Neutrophil (primary cell): Measurements from ENCODE around the gene ARRDC2.

Experiments used
- H3K27ac ChIP-seq: fragments of 200-600 bp; sonication (generic); 2 replicates; pipeline ENCODE4 v1.5.1; 2016; ENCODE audit warnings: mild to moderate bottlenecking, moderate library complexity
- H3K27me3 ChIP-seq: fragments of 200-600 bp; sonication (generic); 2 replicates; pipeline ENCODE4 v1.6.0; 2016; ENCODE audit warnings: mild to moderate bottlenecking
- H3K36me3 ChIP-seq: fragments of 200-600 bp; sonication (generic); 2 replicates; pipeline ENCODE4 v1.5.1; 2017
- H3K4me1 ChIP-seq, 2 experiments: fragments of 200-600 bp in 1 of 2; sonication (generic) in 1 of 2; 1 replicate in 1 of 2; 2 replicates in 1 of 2; pipeline versions ENCODE4 v1.5.1 to v1.6.1; 2013 to 2016; ENCODE audit warnings: low read depth in 1 of 2, low read length in 1 of 2, mild to moderate bottlenecking in 1 of 2, moderate library complexity in 1 of 2; ENCODE audit not compliant: control insufficient read depth in 1 of 2, insufficient read depth in 1 of 2
- H3K4me3 ChIP-seq, 2 experiments: fragments of 200-600 bp in 1 of 2; sonication (generic) in 1 of 2; 1 replicate in 1 of 2; 2 replicates in 1 of 2; pipeline ENCODE4 v1.5.1; 2013 to 2016; ENCODE audit warnings: low read depth in 1 of 2, low read length in 1 of 2, mild to moderate bottlenecking in 1 of 2, moderate library complexity in 1 of 2
- H3K9me3 ChIP-seq: fragments of 200-600 bp; sonication (generic); 2 replicates; pipeline ENCODE4 v1.5.1; 2016
- CTCF ChIP-seq: fragments of 200-600 bp; sonication (generic); IDR thresholded peaks from 2 replicates; pipeline ENCODE4 v1.5.1; 2016; ENCODE audit warnings: antibody characterized with exemption

The ARRDC2 gene

DNA sequence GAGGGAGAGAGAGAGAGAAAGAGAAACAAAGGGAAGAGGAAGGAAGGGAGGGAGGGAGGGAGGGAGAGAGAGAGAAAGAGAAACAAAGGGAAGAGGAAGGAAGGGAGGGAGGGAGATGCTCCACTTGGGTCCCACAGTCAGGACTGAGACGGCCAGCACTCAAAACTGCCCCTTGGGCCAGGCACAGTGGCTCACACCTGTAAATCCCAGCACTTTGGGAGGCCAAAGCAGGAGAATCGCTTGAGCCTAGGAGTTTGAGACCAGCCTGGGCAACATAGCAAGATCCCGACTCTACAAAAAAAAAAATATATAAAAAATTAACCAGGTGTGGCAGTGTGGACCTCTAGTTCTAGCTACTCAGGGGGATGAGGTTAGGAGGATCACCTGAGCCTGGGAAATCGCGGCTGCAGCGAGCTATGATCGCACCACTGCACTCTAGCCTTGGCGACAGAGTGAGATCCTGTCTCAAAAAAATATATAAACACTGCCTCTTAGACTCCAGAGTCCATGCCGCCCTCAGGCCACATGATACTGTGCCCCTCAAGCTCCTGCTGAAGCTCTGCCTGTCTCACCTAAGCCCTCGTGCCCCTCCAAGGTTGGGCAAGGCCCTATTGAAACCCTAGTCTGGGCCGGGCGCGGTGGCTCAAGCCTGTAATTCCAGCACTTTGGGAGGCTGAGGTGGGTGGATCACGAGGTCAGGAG is 8.4 kb downstream of the ARRDC2 start:
- TF ChIP-seq CTCF = no peak
- H3K4me3 ChIP-seq = no peak overlapping the region
- no peaks in the 10 kb centered on the region for H3K9me3 ChIP-seq
- peaks cover 36% of the 10 kb centered on the region for H3K36me3 ChIP-seq
- H3K27ac ChIP-seq = peak overlapping the region; percentile 47
- H3K4me1 ChIP-seq = peaks cover 8 to 16% of the 10 kb centered on the region in 2 experiments
- no peaks in the 10 kb centered on the region for H3K27me3 ChIP-seq

GRCh38 chr19:18017275-18018083 is 9.5 kb downstream of the ARRDC2 start:
- no peak for TF ChIP-seq CTCF
- Histone ChIP-seq H3K27ac (peak overlapping the region; percentile 31), H3K9me3 (no peaks in the 10 kb centered on the region), H3K4me3 (no peak overlapping the region), H3K4me1 (peaks cover 20 to 26% of the 10 kb centered on the region in 2 experiments), H3K36me3 (peaks cover 26% of the 10 kb centered on the region), H3K27me3 (no peaks in the 10 kb centered on the region)

DNA sequence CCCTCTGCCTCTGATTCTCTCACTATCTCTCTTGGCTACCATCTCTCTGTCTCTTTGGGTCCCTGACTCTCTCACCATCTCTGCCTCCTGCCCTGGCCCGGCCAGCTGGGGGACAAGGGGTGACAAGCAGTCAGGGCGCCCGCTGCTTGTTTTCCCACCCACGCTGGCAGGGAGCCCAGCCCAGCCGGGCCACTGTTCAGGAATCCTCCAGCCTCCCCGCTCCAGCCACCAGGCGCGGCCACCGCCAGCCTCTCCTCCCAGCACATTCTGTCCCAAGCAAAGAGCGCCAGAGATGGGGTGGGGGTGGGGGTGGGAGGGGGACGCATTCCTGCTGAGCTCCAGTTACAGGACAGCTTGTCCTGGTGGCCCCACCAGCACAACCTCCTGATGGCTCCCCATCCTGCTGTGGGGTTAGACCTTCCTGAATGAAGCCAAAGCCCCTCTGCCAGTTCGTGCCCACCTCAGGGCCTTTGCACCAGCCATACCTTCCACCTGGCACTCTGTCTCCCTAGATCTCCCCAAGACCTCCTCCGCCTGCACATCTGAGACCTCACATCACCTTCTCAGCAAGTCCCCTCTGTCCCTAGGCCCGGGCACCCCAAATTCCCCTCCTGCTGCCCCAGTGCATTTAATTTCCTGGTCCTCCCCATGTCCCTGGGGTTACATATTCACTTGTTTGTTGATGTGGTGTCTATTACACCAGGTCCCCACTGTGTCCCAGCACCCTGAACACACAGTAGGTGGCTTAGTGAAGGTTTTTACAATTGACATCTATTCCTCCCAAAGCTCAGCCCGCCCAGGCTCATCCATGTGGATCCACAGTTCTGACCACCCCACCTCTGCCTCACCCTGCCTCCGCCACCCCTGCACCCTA is 12.5 kb downstream of the ARRDC2 start:
- H3K27ac ChIP-seq = peak overlapping the region; percentile 78

DNA sequence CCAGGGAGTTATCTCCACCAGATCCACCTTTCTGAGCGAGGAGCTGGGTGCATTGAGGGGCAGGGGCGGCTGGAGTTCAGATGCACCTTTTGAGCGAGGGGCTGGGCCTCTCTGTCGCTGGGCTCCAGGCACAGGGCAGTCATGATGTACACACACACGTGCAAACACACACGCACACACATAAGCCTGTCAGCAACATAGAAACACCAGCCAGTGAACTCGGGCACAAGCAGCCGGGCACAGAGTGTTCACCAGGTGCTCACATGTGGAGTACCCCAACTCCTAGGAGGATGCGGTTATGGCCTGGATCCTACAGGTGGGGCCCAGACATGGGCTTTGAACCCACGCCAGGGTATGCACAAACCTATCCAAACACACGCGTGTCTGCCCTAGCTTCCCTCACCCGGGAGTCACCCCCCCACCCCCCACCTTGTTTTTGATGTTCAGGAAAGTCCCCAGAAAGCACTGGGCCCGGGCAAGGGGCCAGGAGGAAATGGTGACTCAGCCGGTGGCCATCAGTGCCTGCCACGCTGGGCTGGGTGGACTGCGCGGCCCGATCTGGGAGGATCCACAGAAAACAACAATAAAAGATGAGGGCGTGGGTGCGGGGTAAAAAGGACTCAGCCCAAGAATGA is 13.3 kb downstream of the ARRDC2 start:
- no peak for TF ChIP-seq CTCF
- Histone ChIP-seq H3K36me3 (no peaks in the 10 kb centered on the region), H3K27ac (peak overlapping the region; percentile 78), H3K27me3 (no peaks in the 10 kb centered on the region), H3K9me3 (no peaks in the 10 kb centered on the region), H3K4me3 (peak overlapping the region; percentile 50 to 57), H3K4me1 (peaks cover 35 to 43% of the 10 kb centered on the region in 2 experiments)

More for the DNA sequence above, 12.5 kb downstream of the ARRDC2 start:
- Histone ChIP-seq H3K9me3 (no peaks in the 10 kb centered on the region), H3K36me3 (peaks cover 3% of the 10 kb centered on the region), H3K27me3 (no peaks in the 10 kb centered on the region), H3K4me1 (peaks cover 37 to 44% of the 10 kb centered on the region in 2 experiments), H3K4me3 (no peak overlapping the region)
- TF ChIP-seq CTCF = no peak
